Activated CD4-positive, alpha-beta T cell treated with anti-CD3 and anti-CD28 coated beads for 24 hours (primary cell): ENCODE data around the gene WDFY4.

Experiments used
- DNase-seq, 2 donors: peaks; one replicate each; pipeline ENCODE4 v3.0.0-alpha.2; 2020; ENCODE audit warnings: low read depth in 2 of 2

Gene WDFY4

DNA sequence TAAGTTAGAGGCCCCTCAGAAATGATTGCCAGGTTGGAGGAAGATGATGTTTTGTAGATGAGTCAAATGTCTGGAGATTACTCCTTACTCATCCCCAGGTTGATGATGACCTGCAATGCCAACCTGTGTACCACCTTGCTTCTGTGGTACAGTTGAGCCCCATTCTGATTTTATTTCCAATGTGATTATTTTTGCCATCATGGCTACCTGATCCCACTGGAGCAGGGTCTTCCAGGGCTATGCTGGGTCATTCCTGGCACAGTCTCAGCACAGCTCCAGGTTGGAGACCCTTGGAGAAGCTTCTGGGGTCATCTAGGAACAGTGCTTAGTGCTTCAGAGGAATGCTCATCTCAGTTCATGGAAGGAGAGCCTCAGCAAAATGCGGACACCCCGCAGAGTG, 220.6 kb downstream of the WDFY4 start:
- DNase-seq = no peak

DNA sequence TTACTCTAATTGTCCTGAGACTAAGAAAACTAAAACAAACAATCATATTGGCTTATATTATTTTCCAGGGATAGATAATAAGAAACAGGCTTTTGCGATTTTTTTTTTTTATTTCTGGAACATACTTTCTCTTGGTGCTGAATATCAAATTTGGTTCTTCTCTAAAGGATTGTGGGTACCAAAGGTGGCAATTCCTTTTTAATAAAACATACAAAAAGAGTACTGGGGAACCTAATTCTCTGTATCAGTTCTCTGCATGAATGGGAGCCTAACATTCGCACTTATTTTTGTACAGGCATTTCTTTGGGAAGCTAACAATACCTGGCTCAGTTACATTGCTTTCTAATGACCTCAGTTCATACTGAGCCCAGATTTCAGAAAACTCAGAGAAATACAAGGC, 222.2 kb downstream of the WDFY4 start:
- no peak for DNase-seq

DNA sequence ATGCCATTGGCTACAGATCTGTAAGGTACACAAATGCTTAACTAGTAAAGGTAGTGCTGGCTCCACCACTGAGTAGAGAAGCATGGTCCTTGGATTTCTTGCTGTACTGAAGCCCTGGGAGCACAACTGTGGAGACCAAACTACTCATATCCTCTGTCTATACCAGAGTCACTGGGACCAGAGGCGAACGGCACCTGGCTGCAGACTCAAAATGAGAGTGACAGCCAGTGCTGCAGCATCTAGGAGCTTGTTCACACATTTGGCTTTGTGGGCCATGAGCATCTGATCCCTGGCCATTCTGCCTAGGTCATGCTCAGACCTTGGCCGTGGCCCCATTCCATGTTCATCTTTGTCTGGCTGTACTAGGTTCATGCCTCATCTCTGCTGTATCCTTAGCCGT, 223.1 kb downstream of the WDFY4 start:
- no peak for DNase-seq

DNA sequence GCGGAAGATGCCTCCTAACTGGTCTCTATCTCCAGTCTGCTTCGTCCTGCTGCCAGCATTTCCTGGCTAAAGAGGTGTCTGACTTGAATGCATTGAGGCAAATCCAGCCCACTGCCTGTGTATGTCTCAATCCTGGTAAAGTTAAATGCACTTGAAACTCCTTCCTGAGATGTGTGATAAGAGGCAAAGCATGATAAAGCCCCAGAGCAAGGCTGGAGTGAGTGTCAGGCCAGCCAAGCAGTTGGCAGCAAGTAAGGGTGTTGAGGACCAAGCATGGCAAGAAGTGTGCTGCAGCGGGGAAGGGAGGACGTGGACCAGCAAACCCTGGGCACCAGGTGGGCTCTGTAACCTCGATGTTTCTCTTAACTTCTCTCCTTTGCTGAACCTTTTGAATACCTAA, 225.9 kb downstream of the WDFY4 start:
- DNase-seq = no peak

DNA sequence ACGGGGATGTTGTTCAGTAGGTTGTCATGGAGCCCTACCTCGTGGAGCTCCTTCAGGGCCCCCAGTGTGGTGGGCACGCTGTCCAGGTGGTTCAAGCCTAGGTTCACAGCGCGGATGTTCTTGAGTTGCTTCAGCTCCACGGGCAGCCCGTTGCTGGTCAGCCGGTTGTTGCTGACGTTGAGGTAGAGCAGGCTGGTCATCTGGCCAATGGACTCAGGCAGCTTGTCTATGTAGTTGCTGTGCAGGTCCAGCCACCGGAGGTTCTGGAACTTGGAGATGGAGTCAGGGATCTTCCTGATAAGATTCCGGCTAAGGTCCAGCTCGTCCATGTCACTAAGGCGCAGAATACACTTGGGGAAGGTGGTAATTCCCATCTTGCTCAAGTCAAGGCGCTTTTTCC, 229.0 kb downstream of the WDFY4 start:
- no peak for DNase-seq

DNA sequence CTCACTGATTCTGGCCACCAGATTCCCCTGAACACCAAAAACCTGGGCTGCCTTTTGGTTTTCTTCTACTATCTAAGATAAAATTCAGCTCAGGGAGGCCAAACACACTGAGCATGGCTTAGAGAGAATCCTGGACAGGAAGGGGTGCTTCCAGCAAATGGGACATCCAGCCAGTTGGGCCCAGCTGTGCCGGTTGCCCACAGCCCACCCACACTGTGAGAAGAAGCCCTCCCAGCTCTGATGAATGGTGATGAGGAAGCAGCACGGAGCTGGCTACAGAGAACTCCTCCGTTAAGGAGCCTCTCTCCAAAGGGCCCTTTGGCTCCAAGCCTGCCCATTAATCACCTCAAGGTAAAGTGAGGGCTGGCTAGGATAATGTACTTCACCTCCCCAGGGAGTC, 239.1 kb downstream of the WDFY4 start:
- DNase-seq = no peak

DNA sequence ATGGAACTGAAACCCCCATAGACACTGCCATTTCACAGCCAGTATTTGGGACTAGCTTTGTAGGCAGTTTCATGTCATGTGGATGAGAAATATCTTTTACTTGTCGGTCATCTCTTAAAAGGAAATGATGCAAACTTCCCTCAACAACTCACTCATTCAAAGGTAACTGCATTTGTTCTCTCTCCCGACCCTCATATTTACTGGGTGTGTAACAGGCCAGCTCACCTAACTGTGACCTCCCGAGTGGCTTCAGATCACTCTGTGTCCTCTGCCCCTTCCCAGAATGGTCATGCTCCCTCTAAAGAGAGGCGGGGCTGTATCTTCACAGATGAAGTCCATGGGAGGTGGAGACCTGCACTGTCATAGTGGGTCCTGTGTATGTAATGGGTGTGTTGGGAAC, 240.3 kb downstream of the WDFY4 start:
- no peak for DNase-seq

DNA sequence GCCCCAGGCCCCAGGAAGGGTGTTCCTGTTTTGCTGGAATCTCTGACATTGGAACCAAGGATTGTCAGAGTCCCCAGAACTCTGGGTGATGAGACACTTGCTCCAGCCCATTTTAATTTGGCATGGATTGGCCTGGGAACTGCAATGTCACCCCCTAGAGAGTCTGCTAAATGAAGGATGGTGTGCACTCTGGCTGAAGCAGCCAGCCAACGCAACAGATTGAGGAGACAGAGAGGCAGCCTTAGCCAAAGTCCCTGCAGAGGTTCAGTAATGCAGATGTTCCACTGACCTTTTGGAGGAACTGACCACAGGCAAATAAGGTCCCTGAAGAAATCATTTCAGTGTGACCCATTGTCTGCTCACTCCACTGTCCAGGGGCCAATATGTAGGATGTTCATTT, 241.6 kb downstream of the WDFY4 start:
- no peak for DNase-seq

DNA sequence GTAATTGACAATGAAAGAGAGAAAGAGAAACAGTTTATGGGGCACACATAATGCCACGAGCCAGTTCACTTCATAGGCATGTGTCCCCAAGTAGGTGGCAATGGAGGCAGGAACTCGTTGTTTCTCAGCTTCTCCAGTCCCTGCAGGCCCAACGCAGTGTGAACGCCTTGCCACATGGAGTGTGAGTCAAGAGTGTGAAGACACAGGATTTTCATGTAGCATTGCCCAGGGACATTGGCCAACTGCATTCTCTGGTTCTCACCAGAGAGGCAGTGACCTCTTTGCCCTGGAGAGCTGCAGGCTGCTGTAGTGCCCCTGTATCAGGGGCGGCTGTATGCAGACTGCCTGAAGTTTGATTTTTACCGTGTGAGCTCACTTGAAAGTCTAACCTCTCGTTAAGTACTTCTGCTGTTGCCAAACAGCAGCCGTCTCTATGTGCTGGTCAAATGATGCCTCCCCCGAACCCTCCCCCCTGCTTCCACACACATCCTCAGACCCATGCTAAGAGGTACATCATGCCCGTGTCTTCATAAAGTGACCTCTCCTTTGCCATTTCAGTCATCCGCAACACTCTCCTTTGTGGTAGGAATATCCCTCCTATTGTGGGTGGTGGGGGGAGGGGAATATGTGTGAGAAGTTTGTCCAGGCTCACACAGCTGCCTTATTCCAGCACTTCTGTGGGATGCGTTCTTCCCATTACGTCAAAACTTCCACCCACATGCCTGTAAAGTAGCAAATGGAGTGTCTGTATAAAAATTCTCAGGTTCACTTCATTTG, 242.3 kb downstream of the WDFY4 start:
- DNase-seq = no peak

DNA sequence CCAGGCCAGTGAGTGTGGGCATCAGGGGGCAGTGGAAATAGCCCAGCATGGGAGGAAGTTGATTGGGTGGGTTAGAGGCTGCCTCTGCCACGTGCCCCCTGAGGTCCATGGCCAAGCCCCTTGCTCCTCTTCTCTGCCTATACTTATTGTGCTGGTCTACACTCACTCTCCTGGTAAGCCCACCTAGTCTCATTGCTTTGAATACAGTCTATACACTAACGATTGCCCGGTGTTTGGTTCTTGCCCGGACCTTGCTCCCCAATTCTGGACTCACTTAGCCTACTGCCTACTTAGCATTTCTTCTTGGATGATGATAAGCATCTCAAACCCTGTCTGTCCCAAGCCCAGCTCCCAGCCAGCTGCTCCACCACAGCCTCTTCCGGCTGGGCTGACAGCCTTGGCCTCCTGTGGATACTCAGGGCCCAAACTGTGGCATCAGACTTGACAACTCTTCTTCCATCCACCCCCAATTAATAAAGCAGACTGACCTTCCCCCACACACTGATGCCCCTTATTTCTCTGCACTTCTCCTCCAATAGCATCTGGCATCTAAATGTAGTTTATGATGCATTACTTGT, 244.8 kb downstream of the WDFY4 start:
- DNase-seq = no peak

DNA sequence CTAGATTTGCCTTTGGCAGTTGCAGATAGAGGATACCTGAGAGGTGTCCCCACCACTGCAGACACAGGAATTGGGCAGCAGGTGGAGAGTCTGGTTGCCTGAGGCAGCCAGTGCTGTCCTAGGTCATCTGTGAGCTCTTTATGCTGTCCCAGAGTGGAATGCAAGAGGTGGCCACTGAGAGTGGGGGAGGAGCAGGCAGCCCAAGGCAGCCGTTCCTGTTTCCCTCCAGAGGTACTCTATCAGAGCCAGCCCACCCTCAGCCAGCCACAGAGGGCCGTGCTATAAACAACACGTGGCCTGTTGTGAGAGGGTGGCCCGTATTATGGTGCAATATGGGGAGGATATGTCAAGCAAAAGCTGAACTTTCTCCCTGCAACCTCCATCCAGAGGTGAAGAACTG, 246.5 kb downstream of the WDFY4 start:
- no peak for DNase-seq

DNA sequence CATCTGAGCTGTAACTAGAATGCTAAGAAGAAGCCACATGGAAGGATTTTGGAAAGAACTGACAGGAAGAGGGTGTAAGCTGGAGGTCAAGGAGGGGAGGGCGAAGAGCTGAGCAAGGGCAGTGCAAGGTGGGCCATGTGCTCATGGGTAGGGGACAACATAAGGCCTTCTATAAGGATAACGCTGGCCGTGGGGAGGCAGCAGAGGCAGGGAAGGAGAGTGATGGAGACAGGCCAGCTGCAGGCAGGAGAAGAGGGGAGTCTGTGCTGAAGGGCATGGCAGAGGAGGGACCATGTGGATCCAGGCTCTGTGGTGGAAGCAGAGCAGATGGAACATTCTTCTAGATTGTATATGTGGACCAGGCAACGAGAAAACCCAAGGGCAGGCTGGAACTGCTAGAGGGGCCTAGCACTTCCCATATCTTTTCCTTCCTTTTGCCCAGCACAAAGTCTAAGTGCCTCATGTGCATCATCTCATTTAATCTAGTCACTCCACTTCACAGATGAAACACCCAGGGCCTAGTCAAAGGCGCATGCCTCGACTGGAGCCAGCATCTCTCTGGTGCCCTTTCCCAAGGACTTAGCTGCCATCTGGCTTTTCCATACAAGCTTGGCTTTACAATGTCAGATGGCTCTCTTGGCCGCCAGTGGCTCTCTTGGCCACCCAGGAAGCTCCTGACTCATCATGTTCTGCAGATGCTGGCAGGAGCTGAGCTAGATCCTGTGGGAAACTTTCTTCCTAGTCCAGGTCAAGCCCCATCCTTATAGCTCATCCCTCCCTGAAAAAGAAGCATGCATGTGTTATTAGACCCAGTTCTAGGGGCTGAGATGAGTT, 248.4 kb downstream of the WDFY4 start:
- DNase-seq = no peak

DNA sequence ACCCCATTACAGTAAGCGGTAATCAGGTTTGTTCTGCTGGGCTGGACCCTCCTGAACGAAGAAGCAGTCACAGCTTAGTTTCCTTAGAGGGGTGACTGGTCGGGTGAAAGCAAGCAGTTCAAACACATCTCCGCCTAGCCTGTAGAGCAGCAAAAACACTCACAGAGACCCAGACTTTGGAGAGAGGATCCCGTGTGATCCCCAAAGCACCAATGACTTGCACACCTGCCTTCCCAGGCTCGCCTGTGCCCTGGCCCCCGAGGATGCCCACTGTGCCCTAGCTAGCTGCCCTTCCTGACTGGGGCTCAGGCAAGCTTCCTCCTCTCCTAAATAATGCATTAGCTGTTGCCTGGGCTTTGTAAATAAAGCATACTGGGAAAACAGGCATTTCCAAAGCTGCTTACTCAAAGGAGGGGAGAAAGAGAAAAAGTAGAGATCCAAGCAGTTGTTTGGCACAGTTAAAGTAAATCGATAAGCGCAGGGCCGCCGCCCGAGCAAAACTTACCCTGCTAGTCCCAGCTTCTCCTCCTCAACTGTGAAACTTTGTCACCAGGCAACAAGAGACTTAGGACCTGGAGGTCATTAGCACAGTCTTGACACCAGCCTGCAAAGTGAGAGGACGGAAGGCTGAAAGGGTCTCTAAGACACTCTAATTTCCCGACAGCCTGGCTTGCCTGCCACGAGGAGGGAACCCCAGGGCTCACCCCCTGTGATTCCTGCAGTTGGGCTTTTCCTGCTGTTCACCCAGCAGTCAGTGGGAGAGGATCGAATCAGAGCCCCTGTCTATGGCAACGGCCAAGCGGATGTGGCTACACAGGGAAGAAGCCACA, 250.2 kb downstream of the WDFY4 start:
- DNase-seq = no peak

DNA sequence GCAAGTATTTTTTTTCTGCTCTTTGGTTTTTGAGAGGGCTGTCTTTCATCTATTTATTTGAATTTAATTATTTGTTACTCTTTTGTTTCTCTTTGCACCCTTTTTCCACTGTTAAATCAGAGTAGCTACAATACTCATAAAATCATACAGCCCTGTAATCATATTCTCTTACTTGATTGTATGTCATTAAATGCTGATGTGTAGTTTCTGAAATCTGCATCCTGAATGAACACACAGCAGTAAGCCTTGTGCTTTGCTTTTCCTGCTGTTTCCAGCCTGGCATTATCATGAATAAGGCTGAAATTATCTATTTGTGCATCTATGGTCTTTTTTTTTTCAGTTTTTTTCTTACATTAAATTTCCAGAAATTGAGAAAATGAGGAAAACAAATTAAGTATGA, 250.9 kb downstream of the WDFY4 start:
- no peak for DNase-seq

DNA sequence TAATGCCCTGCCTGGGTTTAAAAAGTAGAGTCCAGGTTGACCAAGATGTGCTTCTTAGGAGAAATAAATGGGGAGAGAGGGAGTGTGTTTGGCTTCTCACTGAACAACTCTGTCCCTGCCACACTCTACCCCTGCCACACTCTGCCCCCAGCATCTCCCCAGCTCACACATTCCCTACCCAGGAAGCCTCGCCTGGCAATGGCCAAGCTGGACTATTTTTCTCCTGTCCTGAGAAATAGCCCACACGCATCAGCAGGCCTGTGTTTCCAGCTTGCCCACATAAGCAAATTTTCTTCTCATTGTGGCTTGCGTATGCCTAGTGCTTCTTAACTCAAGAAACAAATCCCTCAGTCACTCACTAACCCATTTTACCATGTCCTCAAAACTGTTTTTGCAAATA, 253.1 kb downstream of the WDFY4 start:
- DNase-seq = no peak

DNA sequence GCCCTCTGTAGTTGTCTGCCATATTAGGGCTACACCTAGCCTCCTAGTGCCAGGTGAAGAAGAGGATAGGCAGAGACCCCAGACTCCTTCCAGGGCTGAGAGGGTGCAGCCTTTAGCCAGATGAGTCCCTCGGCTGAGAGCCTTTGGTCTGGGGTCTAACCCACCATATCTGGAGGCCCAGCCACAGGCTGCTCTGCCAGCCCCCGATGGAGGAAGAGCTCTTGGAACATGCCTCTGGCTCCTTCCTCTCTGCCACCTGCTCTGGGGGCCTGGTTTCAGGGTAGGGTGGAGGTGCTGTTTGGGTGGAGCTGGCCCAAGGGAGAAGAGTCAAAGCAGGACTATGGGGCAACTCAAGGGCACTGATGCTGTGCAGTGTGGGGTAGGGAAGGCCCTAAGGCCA, 253.6 kb downstream of the WDFY4 start:
- DNase-seq = no peak

DNA sequence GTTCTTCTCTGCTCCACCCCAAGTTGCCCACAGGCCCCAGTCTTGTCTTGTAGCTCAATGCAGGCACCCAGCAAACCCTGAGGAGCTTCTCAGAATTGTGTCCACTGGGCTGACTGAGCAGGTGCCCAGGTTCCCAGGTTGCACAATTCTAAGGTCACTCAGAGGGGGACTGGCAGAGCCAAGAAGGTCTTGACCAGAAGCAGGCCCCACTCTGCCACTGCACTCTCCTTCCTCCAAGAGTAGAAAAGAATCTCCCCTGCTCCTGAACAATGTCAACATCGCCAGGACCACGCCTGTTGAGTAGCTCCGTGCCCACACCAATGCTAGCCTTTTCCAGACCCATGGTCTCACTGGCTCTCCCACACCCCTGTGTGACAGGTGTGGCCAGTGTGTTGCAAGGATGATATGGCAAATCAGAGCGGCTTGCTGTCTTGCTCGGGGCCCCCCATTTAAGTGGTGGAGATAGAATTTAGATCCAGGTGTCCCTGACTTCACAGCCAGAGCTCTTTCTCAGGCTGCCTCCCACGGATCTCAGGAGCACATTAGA, 254.4 kb downstream of the WDFY4 start:
- no peak for DNase-seq

DNA sequence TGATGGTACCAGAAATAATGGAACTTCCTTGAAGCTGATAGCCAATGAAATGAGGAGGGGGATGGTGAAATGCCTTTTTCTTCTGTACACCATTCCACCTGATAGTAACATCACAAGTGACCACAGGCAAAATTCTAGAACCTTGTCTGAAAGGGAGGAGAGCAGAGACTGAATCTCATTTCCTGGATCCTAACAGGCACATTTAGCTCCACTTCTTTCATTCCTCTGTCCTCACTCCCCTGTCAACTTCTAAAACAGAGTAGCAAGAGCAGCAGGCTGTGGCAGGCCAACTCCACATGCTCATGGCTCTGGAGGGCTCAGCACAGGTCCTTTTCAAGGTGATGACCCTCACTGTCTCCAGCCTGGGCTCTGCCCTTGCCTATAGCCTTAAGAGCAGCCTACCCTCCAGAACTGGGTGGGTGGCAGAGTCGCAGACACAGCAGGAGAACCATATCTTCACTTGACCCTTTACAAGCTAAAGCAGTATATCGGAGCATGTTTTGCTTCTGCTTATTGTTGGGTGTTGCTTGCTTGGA, 255.2 kb downstream of the WDFY4 start, which contains the start of gene LRRC18:
LRRC18 (minus strand) TSS at position 51 of the 536 bp plus-strand sequence. CDS start 25,685 bp downstream, outside the sequence.
- no peak for DNase-seq

DNA sequence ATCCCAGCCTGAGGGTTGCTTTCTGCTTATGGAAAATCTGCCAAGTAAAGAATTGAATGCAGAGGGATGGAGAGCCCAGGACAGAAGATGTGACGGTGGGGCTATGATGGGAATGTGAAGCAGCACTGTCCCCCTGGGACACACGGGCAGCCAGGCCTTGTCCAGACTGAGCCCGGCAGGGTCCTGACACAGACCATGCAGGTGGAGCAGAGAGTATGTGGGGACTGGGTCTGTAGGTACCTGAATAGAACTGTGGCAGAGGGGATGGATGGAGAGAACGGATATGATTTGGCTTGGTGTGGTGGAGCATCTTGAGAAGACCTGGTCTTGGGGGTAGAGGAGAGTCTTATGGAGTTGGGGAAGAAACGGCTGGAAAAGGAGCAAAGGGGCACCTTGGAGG, 255.7 kb downstream of the WDFY4 start:
- no peak for DNase-seq

DNA sequence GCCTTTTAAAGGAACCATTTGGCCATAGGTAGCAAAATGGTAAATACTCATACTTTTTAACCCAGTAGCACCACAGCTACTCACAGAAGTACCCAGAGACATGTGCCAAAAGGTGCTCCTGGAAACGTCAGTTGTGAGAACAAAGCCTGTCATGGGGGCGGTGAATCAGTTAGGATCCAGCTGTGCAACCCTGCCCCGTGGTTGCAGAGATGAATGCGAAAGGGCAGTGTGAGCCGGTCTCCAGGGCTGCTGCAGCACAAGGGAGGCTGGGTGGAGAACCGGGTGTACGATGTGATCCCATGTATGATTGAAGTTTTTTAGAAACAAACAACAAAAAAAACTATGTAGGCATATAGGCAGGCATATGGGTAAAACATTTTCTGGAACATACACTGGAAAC, 256.3 kb downstream of the WDFY4 start:
- no peak for DNase-seq

DNA sequence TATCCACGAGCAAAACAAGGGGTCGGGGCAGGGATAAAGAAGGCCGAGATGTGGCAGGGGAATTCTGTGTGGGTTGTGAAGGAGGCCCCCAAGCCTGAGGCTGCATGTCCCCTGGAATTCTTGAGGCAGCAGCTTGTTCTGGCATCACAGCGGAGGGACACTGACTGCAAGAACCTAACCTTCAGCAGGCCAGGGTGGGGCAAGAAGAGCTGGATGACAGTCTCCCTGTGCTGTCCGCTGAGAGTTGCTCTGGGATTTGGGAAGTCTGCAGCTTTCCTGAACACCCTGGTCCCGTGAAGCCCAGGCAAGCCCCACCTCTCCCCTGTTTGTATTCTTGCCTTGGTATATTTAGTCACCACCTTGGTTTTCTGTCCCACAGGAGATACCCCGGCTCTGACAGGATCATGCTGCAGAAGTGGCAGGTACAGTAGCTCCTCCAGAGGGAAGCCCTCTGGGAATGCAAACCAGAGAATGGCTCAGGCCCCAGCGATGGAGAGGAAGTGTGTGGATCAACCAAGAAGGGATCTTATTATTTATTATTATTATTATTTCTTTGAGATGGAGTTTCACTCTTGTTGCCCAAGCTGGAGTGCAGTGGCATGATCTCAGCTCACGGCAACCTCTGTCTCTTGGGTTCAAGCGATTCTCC, 256.9 kb downstream of the WDFY4 start:
- DNase-seq = no peak
